HG02852 (cell line): ENCODE data around the gene LTBP1.
"Not testable (repeated sequence)": the region's sequence is repeated elsewhere in the genome, so short reads cannot be mapped to it uniquely, and the experiment has no call there.

ENCODE experiments used
- ATAC-seq: cut with Tn5 transposase; IDR thresholded peaks from one replicate; pipeline ENCODE4 v1.9.1; 2021; ENCODE audit warnings: mild to moderate bottlenecking, moderate library complexity; ENCODE audit not compliant: unreplicated experiment

The LTBP1 gene

GRCh38 chr2:33134791-33135560 lies 188.2 kb downstream of the LTBP1 start:
- ATAC-seq: no peak

GRCh38 chr2:33135645-33136044 lies 188.9 kb downstream of the LTBP1 start:
- ATAC-seq: no peak

GRCh38 chr2:33136056-33136455 lies 189.3 kb downstream of the LTBP1 start:
- no peak for ATAC-seq

- no peak for ATAC-seq
Observed at GRCh38 chr2:33136566-33136965, 189.8 kb downstream of the LTBP1 start.

- no peak for ATAC-seq
Observed at GRCh38 chr2:33137331-33137730, 190.6 kb downstream of the LTBP1 start.

- no peak for ATAC-seq
Observed at GRCh38 chr2:33139949-33140348, 193.2 kb downstream of the LTBP1 start.

- ATAC-seq: no peak
Observed at GRCh38 chr2:33141476-33141875, 194.7 kb downstream of the LTBP1 start.

- no peak for ATAC-seq
Observed at GRCh38 chr2:33142810-33143209, 196.1 kb downstream of the LTBP1 start.

- ATAC-seq: no peak
Observed at GRCh38 chr2:33144243-33144642, 197.5 kb downstream of the LTBP1 start.

- no peak for ATAC-seq
Observed at GRCh38 chr2:33145459-33145858, 198.7 kb downstream of the LTBP1 start.

GRCh38 chr2:33146102-33146501 lies 199.3 kb downstream of the LTBP1 start:
- ATAC-seq: no peak

- no peak for ATAC-seq
Observed at GRCh38 chr2:33153008-33153407, 206.3 kb downstream of the LTBP1 start.

- no peak for ATAC-seq
Observed at GRCh38 chr2:33158482-33159003, 211.8 kb downstream of the LTBP1 start.

- ATAC-seq: no peak
Observed at GRCh38 chr2:33160191-33160590, 213.4 kb downstream of the LTBP1 start.

- no peak for ATAC-seq
Observed at GRCh38 chr2:33166287-33166881, 219.6 kb downstream of the LTBP1 start.

- no peak for ATAC-seq
Observed at GRCh38 chr2:33167622-33168245, 221.0 kb downstream of the LTBP1 start.

GRCh38 chr2:33168425-33168824 lies 221.7 kb downstream of the LTBP1 start:
- ATAC-seq: no peak

GRCh38 chr2:33168922-33169321 lies 222.2 kb downstream of the LTBP1 start:
- ATAC-seq: no peak

- ATAC-seq: not testable (repeated sequence)
Observed at GRCh38 chr2:33170251-33170650, 223.5 kb downstream of the LTBP1 start.

GRCh38 chr2:33177627-33178026 lies 230.9 kb downstream of the LTBP1 start:
- ATAC-seq: no peak

- no peak for ATAC-seq
Observed at GRCh38 chr2:33178209-33178608, 231.5 kb downstream of the LTBP1 start.

- no peak for ATAC-seq
Observed at GRCh38 chr2:33180915-33181314, 234.2 kb downstream of the LTBP1 start.
